K562 (cell line): Measurements from ENCODE around the gene DENND6B. TPM values are rescaled to one million over a fixed set of nuclear protein-coding genes. Genes with fewer than 3 reads are reported as not detected.

Source experiments
- ATF1 ChIP-seq, 2 experiments: fragments of 450-650 bp in 1 of 2; IDR thresholded peaks; 2 replicates each; pipeline ENCODE4 v1.6.1; 2016; ENCODE audit warnings: missing compliant biosample characterization in 1 of 2, missing genetic modification characterization in 1 of 2
- CHD4 ChIP-seq: fragments of 200-600 bp; sonication (generic); IDR thresholded peaks from 3 replicates; pipeline ENCODE4 v1.6.1; 2012; ENCODE audit warnings: low read depth, mild to moderate bottlenecking, mixed read lengths, low read length, inconsistent platforms; ENCODE audit not compliant: insufficient read depth, insufficient replicate concordance, poor library complexity, severe bottlenecking
- ETS2 ChIP-seq: IDR thresholded peaks from 2 replicates; pipeline ENCODE4 v1.6.1; 2016; ENCODE audit warnings: borderline replicate concordance, missing genetic modification characterization, mild to moderate bottlenecking, moderate library complexity, missing compliant biosample characterization; ENCODE audit not compliant: poor library complexity, severe bottlenecking
- HDAC6 ChIP-seq: IDR thresholded peaks from 2 replicates; pipeline ENCODE4 v1.6.1; 2012; ENCODE audit warnings: low read depth, mild to moderate bottlenecking, control low read depth, inconsistent platforms, low read length, moderate library complexity
- SREBF1 ChIP-seq: fragments of 150-350 bp; IDR thresholded peaks from 2 replicates; pipeline ENCODE4 v1.6.1; 2014; ENCODE audit warnings: antibody characterized with exemption, low read depth, low read length, borderline replicate concordance
- polyA plus RNA-seq, 8 experiments: library from polyadenylated mRNA; depleted of rRNA in 4 of 8; stranded (reverse) in 5 of 8; unstranded in 3 of 8; fragments of >200 nt; fragmentation: Nextera tagmentation in 2 of 8; fragmentation: Illumina TruSeq in 1 of 8; extraction: Ambion mirVana in 2 of 8; extraction: Trizol in 1 of 8; gene quantifications; 2 replicates each; pipeline versions ENCODE4 v1.2.1 to v1.2.3, GENCODE V29; 2011 to 2014; ENCODE audit warnings: inconsistent platforms in 1 of 8, missing spikeins in 1 of 8
- total RNA-seq, 7 experiments: library from RNA; depleted of rRNA in 6 of 7; stranded (reverse); fragments of >200 nt in 6 of 7; fragmentation: Illumina TruSeq in 2 of 7; extraction: Trizol in 2 of 7; gene quantifications; 2 replicates each; pipeline versions ENCODE4 v1.2.1 to v1.2.3, GENCODE V29; 2011 to 2021; ENCODE audit warnings: low replicate concordance in 1 of 7
- TF ChIP-seq, protein P1 (sequence below): sonication (generic); formaldehyde crosslinking; IDR thresholded peaks from 2 replicates; pipeline ENCODE4 v1.8.0; 2023; ENCODE audit warnings: mild to moderate bottlenecking, missing genetic modification reagents

DENND6B gene
- total and polyA plus RNA-seq, 9 of the 15 experiments (the other 6 are each of a cell fraction or from before 2014, with no cell fraction given): 0.07 to 3.7 (median 1.5) TPM

- TF ChIP-seq SREBF1: no peak
- TF ChIP-seq ATF1 (CRISPR knock-in tag; IDR thresholded peaks at IDR 0.05): no peak
- TF ChIP-seq ATF1 (tag; IDR thresholded peaks at IDR 0.05): no peak
- TF ChIP-seq, protein P1, sequence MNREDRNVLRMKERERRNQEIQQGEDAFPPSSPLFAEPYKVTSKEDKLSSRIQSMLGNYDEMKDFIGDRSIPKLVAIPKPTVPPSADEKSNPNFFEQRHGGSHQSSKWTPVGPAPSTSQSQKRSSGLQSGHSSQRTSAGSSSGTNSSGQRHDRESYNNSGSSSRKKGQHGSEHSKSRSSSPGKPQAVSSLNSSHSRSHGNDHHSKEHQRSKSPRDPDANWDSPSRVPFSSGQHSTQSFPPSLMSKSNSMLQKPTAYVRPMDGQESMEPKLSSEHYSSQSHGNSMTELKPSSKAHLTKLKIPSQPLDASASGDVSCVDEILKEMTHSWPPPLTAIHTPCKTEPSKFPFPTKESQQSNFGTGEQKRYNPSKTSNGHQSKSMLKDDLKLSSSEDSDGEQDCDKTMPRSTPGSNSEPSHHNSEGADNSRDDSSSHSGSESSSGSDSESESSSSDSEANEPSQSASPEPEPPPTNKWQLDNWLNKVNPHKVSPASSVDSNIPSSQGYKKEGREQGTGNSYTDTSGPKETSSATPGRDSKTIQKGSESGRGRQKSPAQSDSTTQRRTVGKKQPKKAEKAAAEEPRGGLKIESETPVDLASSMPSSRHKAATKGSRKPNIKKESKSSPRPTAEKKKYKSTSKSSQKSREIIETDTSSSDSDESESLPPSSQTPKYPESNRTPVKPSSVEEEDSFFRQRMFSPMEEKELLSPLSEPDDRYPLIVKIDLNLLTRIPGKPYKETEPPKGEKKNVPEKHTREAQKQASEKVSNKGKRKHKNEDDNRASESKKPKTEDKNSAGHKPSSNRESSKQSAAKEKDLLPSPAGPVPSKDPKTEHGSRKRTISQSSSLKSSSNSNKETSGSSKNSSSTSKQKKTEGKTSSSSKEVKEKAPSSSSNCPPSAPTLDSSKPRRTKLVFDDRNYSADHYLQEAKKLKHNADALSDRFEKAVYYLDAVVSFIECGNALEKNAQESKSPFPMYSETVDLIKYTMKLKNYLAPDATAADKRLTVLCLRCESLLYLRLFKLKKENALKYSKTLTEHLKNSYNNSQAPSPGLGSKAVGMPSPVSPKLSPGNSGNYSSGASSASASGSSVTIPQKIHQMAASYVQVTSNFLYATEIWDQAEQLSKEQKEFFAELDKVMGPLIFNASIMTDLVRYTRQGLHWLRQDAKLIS (CRISPR knock-in tag): no peak
- TF ChIP-seq CHD4: no peak
- no peak for TF ChIP-seq HDAC6
- TF ChIP-seq ETS2 (tag): no peak
These were observed 9.6 kb downstream of the DENND6B start (continued) for GRCh38 chr22:50317178-50317577.
